ENCODE data around the gene CPNE6. TPM values are rescaled to one million over a fixed set of nuclear protein-coding genes. Genes with fewer than 3 reads are reported as not detected.

The CPNE6 gene
- polyA plus RNA-seq, 1 donor (not counting 4 experiments of a cell fraction or from before 2014, with no cell fraction given): not detected

DNA sequence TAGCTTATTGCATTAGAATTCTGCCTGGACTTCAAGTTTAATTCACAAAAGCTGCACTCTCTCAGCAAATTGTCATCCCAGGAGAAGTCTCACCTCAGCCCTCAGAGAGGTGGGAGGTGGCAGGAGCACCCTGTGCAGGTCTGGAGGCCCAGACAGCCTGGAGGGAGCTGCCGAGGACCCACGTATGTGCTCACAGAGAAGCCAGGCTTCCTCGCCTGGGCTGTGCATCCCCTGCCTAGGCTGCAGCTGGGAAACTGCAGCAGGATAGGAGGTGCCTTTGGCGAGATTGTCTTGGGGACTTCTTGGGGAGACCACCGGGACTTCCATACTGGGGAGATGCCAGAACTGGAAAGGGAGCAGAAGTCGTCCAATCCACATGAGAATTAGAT is 8.8 kb downstream of the CPNE6 start:
- dilution Hi-C loops (cut with MboI; ENCODE audit: extremely low pct_ligation_motif_present, low sequenced_read_pairs): no loop called here
- Histone ChIP-seq H3K79me2 (ENCODE audit: control insufficient read depth, insufficient read depth, low read length) (no peaks in the 10 kb centered on the region), H3K27me3 (ENCODE audit: control insufficient read depth, extremely low read depth, insufficient read depth, low read length) (peaks cover 14% of the 10 kb centered on the region), H3K4me3 (ENCODE audit: control insufficient read depth in 2 of 3, extremely low read depth in 1 of 3, insufficient read depth in 2 of 3, low read depth in 1 of 3, low read length in 3 of 3) (no peak overlapping the region), H3K4me2 (ENCODE audit: control insufficient read depth, extremely low read depth, insufficient read depth, low read depth, low read length) (no peak overlapping the region), H3K9me3 (ENCODE audit: control insufficient read depth, low read depth, low read length) (no peaks in the 10 kb centered on the region), H2AFZ (ENCODE audit: control insufficient read depth, low read length) (no peak overlapping the region), H4K20me1 (ENCODE audit: control insufficient read depth, extremely low read depth, insufficient read depth, low read length) (no peaks in the 10 kb centered on the region), H3K9ac (ENCODE audit: control insufficient read depth, extremely low read depth, insufficient read depth, low read length) (no peak overlapping the region), H3K36me3 (ENCODE audit: control insufficient read depth in 2 of 2, extremely low read depth in 1 of 2, insufficient read depth in 2 of 2, low read length in 2 of 2) (no peaks in the 10 kb centered on the region), H3K4me1 (ENCODE audit: control insufficient read depth, extremely low read depth, insufficient read depth, low read length) (peaks cover 5% of the 10 kb centered on the region), H3K9me1 (ENCODE audit: control insufficient read depth, extremely low read depth, insufficient read depth, low read length) (no peaks in the 10 kb centered on the region), H3K27ac (ENCODE audit: control insufficient read depth, insufficient read depth, low read length) (no peak overlapping the region)
- DNase-seq (ENCODE audit: low read depth, low spot score) (no peak), FAIRE-seq (no peak)
- TF ChIP-seq CTCF (optimal IDR thresholded peaks at IDR 0.05 in 1 of 3, IDR thresholded peaks at IDR 0.05 in 1 of 3, conservative IDR thresholded peaks at IDR 0.05 in 1 of 3; ENCODE audit: extremely low read depth in 1 of 3, insufficient read depth in 2 of 3, low read length in 3 of 3): no peak
- no peak for TF ChIP-seq EZH2 (IDR thresholded peaks at IDR 0.05; ENCODE audit: low read length)

- Histone ChIP-seq H3K9ac (ENCODE audit: control insufficient read depth, extremely low read depth, insufficient read depth, low read length) (peak overlapping the region; percentile 22), H2AFZ (ENCODE audit: control insufficient read depth, low read length) (peak overlapping the region; percentile 82), H3K36me3 (ENCODE audit: control insufficient read depth in 2 of 2, extremely low read depth in 1 of 2, insufficient read depth in 2 of 2, low read length in 2 of 2) (no peaks in the 10 kb centered on the region), H3K4me3 (ENCODE audit: control insufficient read depth in 2 of 3, extremely low read depth in 1 of 3, insufficient read depth in 2 of 3, low read depth in 1 of 3, low read length in 3 of 3) (peak overlapping the region; percentile 41 to 73 (median 56)), H3K9me1 (ENCODE audit: control insufficient read depth, extremely low read depth, insufficient read depth, low read length) (no peaks in the 10 kb centered on the region), H3K79me2 (ENCODE audit: control insufficient read depth, insufficient read depth, low read length) (no peaks in the 10 kb centered on the region), H3K4me2 (ENCODE audit: control insufficient read depth, extremely low read depth, insufficient read depth, low read depth, low read length) (peak overlapping the region; percentile 86), H3K27me3 (ENCODE audit: control insufficient read depth, extremely low read depth, insufficient read depth, low read length) (peaks cover 14% of the 10 kb centered on the region), H3K9me3 (ENCODE audit: control insufficient read depth, low read depth, low read length) (no peaks in the 10 kb centered on the region), H4K20me1 (ENCODE audit: control insufficient read depth, extremely low read depth, insufficient read depth, low read length) (no peaks in the 10 kb centered on the region), H3K4me1 (ENCODE audit: control insufficient read depth, extremely low read depth, insufficient read depth, low read length) (peaks cover 5% of the 10 kb centered on the region), H3K27ac (ENCODE audit: control insufficient read depth, insufficient read depth, low read length) (no peak overlapping the region)
- no peak for FAIRE-seq
- dilution Hi-C loops (cut with MboI; ENCODE audit: extremely low pct_ligation_motif_present, low sequenced_read_pairs): no loop called here
- DNase-seq (ENCODE audit: low read depth, low spot score): no peak
- TF ChIP-seq CTCF (optimal IDR thresholded peaks at IDR 0.05 in 1 of 3, IDR thresholded peaks at IDR 0.05 in 1 of 3, conservative IDR thresholded peaks at IDR 0.05 in 1 of 3; ENCODE audit: extremely low read depth in 1 of 3, insufficient read depth in 2 of 3, low read length in 3 of 3): no peak
- TF ChIP-seq EZH2 (IDR thresholded peaks at IDR 0.05; ENCODE audit: low read length): no peak
Observed at GRCh38 chr14:24080888-24081738, 9.8 kb downstream of the CPNE6 start.
